GM19043 (cell line): ENCODE results near the gene SAV1.
"Not testable (repeated sequence)": the region's sequence is repeated elsewhere in the genome, so short reads cannot be mapped to it uniquely, and the experiment has no call there.

Experiments used
- ATAC-seq: cut with Tn5 transposase; IDR thresholded peaks from one replicate; pipeline ENCODE4 v1.9.1; 2021; ENCODE audit warnings: low read depth; ENCODE audit not compliant: unreplicated experiment

SAV1 gene

DNA sequence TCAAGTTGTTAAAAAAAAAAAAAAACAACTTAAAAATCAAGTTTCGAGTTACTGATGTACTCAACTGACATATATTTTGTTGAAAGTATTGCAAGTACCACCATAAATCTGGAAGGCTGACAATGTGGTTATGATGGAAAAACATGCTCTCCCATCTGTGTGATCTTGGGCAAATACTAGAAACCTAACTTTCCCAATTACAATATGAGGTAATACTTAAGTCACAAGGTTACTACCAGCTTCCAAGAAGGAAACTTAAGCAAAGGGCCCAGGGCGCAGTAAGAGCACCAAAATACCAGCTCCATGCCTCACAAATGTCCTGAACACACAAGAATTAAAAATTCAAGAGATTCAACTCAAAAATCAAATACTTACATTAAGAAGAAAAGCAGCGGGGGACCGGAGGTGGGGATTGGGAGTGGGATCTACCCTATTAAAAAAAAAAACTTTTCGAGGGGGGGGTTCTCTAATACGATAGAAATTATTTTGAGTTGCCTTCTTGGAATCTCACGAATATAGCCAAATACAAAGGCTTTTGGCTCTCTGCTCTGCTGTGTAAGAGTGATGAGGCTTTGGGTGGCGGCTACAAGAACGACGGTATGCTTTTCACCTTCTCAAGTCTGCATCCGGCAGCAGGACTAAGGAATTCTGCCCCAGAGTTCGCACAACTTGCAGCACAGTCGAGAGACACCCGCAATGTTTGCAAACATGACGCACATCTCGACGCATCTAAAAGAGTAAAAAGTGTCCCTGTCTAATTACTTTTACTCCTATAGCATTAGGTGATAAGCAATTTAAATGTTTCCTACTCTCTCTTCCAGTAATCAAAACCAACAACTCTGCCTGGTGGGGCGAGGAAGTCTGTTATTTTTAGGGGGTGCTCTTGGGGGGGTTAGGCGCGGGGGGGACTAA is 1.1 kb downstream of the SAV1 start:
- ATAC-seq: no peak

DNA sequence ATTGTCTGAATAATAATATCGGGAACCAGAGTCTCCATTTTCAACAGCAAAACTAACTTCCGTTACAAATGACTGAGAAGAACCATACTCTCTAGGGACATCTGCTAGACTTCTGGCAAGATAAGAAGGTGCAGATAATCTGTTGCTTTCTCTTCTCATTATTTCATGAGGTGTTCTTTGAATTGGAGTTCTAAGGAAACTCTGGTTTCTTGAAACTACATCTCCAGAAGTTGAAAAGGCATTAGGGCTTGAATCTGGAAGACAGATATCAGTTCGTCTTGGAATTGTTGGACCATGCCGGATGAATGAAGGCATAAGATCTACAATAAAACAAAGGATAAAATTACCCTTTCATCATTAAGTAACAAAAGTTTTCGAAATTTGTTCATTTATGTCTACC is 2.8 kb downstream of the SAV1 start:
- ATAC-seq: not testable (repeated sequence)

DNA sequence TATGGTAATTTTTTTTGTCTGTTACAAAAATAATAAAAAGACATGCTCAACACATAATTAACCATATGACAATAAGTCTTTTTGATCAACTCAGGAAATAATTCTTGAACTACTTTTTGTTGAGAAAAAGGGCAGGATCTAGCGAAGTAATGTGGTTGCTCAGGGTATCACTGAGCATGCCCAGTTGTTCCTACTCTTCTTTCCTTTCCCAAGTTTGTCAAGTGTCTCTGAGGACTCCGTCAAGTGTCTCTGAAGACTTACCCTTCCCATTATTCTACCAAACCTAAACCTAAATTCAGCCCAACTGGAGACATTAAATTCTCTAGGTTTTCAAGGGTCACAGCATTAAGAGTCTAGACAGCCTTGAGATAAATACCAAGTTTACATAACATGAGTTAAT is 3.5 kb downstream of the SAV1 start:
- ATAC-seq: not testable (repeated sequence)

DNA sequence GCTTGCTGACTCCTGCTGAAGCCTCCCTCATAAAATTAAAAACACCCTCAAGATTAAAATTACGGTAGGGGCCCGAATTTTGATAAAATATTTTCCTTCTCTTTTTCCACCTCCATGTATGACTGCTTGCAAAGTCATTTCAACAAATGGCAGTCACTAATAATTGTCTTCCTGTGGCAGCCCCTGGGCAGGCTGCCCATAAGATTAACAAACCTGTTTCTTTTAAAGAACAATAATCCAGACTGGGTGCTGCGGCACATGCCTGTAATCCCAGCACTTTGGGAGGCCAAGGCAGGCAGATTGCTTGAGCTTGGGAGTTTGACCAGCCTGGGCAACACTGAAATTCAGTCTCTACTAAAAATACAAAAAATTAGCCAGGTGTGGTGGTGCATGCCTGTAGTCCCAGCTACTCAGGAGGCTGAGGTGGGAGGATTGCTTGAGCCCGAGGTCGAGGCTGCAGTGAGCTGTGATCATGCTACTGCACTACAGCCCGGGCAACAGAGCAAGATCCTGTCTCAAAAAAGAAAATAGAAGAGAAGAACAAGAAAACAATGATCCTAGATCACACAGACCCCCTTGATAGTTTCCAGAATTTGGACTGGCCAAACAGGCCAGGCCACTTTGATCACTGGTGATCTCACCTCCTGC is 8.7 kb downstream of the SAV1 start:
- no peak for ATAC-seq

DNA sequence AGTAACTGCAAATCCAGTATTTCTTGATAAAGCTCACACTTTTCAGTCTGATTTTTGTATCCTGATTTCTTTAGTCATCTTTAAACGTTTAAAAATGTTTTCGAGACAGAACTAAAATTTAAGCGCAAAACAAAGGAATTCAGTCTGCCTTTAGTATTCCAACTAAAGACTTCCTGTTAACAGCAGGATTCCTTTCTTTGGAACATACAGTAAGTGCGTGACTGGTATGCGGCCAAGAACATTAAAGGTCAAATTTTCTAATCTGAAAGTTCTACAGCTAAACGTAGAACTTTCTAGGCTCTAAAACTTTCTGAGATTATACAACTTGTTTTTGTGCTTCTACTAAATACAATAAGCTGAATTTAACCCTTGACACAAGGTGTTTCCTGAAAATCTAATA is 9.9 kb downstream of the SAV1 start:
- ATAC-seq: no peak

DNA sequence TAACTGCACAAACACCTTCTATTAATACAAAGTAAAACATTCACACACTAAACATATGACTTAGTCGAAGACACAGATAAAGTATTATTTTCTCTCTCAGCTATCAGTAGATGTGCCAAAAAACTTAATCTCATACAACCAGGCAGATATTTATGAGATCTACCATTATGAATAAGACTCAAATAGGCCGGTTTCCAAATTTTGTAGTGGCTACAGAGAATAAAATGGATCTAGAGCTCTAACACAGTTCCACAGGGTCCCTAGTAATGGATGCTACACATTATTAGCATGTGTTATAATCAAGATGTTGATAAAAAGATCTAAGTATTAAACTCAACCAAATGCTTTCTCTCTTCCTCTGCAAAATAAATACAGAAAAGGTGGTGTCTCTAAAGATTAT is 10.4 kb downstream of the SAV1 start:
- no peak for ATAC-seq

DNA sequence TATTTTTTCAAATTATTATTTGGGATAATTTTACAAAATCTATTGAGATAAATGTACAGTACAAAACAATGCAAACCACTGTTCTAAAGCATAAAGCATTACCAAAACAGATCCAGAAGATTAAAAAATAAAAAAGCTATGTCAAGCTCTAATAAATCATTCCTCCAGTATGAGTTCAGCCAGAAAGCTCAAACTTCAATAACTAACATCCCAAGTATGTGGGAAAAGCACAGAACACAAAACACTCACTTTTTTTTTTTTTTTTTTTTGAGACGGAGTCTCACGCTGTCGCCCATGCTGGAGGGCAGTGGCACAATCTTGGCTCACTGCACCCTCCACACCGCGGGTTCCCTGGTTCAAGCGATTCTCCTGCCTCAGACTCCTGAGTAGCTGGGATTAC is 11.3 kb downstream of the SAV1 start:
- no peak for ATAC-seq

DNA sequence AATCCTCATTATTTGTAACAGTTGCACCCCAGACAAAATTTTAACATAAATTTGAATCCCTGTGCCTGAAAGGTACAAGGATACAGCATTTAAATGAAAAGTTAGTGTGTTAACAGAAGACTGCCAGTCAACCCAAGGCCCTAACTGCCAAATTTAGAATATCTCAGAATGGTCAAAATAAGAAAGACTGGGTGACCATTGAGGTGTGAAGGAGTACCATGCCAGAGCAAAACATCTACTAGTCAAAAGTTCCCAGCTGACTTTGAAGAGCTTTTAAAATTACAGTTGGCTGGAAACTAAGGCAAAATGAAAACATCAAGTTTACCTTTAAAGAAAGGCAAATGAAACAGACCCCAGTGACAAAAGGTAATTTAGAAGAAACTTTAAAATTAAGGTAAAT is 18.4 kb downstream of the SAV1 start:
- ATAC-seq: no peak

DNA sequence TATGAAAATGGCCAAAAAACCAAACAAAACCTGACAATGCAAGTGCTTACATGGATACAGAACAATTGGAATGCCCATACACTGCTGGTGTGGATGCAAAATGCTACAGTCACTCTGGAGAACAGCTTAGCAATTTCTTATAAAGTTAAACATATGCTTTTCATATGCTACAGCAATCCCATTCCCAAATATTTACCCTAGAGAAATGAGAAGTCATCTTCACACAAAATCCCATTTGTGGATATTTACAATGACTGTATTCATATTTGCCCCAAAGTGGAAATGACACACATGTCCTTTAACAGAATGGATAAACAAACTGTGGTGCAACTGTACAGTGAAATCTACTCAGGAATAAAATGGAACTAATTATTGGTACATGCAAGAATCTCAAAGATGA is 20.4 kb downstream of the SAV1 start:
- no peak for ATAC-seq

DNA sequence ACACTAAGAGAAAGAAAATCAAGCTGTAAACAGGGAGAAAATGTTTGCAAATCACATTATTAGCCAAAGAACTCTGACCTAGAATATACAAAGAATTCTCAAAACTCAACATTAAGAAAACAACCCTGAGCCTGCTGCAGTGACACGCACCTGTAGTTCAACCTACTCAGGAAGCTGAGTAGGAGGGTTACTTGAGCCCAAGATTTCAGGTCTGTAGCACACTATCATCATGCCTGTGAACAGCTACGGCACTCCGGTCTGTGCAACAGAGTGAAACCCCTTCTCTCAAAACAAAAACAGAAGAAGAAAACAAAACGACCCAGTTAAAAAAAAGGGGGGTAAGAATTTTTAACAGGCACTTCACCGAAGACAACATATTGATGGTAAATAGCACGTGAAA is 20.8 kb downstream of the SAV1 start:
- peak; percentile 87 for ATAC-seq

DNA sequence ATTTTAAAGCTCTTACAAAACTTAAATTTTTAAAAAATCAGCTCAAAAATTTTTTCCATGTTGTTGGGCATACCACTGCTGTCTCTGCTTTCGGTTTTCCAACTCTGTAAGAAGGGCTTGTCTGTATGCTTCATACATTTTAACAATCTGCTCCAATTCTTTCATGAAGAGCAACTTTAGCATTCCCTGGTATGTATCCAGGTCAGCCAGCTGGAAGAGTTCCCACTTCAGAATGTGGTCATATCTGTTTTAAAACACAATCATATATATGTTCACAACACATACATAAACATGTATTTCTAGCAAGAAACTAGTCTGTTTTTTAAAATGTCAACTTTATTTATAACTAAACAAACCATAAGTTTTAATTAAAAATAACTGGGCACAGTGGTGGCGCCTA is 33.0 kb downstream of the SAV1 start:
- no peak for ATAC-seq

DNA sequence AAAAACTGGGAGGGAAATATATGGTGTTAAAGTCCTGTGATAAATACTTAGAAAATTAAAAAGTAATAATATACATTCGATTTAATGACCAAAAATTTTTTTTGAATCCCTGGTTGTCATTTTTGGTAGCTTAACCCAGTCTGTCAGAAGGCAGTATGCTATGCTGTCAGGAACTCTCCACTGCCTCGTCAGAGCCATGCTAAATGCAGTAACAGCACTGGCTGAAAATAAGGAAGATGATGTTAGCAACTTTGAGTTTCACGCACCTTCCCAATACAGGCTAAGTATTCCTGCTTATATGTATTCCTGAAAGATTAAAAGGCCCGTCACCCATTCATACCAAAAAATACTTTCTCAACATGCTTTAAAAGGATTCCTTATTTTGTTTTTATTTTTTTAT is 34.2 kb downstream of the SAV1 start:
- ATAC-seq: no peak

DNA sequence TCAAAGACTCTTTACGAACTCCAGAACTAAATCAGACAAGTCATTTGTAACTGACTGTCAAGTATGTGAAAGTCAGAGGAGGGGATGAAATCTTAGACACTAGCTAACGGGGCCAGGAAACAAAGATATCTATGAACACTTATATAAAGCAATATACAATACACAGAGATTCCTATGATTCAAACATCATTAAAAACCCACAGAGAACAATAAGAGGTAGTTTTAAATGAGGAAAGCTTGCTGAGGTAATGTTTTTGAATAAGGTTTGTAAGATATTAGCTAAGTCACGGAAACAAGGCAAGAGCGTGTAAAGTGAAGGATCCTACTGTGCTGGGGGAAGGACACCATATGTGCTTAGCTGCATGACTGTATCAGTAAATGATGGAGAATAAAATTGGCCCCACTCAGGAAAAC is 36.7 kb downstream of the SAV1 start:
- no peak for ATAC-seq

DNA sequence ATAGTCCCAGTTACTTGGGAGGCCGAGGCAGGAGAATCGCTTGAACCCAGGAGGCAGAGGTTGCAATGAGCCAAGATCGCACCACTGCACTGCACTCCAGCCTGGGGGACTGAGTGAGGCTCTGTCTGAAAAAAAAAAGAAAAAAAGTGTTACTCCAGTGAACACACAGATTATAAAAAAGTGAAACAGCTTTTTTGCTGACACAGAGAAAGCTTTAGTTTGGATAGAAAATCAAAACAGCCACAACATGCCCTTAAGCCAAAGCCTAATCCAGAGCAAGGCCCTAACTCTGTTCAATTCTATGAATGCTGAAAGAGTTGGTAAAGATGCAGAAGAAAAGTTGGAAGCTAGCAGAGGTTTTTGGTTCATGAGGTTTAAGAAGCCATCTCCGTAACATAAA is 43.2 kb downstream of the SAV1 start:
- not testable (repeated sequence) for ATAC-seq

DNA sequence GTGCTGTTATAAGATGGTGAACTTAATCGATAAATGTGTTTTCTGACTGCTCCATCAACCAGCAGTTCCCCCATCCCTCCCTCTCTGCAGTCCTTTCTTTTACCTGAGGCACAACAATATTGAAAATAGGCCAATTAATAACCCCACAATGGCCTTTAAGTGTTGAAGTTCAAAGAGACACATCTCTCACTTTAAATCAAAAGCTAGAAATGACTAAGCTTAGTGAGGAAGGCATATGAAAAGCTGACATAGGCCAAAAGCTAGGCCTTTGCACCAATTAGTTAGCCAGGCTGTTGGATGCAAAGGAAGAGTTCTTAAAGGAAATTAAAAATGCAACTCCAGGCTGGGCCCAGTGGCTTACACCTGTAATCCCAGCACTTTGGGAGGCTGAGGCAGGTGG is 43.7 kb downstream of the SAV1 start:
- ATAC-seq: no peak

DNA sequence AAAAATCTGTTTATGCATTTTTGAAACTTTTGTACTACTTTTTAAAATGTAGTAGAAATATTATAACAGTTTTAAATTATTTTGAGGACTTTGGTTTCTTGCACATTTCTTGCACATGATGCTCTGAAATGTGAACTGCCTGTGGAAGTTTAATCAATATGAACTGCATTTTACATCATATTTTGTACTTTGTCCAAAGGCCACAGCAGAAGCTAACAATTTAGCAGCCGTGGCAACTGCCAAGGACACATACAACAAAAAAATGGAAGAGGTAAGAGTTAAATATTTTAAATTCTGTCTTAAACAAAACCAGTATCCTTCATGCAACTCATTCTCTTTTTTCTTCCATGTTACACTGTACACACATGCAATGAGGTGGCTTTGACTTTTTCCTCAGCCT is 45.1 kb downstream of the SAV1 start:
- no peak for ATAC-seq

DNA sequence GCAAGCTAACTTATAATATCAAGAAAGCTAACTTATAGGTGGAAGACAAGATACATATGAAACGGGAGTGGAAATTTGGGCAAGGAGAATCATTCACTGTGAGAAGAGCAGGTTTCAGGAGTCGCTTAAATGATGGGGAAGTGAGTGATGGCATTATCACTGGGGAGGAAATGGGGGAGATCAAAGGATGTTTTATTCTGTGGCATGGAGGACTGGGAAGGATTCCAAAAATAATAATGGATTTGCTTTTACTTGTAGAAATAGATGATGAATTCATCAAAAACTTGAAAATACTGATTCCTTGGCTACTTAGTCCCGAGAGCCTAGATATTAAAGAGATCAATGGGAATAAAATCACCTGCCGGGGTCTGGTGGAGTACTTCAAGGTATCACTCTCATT is 47.8 kb downstream of the SAV1 start:
- no peak for ATAC-seq

DNA sequence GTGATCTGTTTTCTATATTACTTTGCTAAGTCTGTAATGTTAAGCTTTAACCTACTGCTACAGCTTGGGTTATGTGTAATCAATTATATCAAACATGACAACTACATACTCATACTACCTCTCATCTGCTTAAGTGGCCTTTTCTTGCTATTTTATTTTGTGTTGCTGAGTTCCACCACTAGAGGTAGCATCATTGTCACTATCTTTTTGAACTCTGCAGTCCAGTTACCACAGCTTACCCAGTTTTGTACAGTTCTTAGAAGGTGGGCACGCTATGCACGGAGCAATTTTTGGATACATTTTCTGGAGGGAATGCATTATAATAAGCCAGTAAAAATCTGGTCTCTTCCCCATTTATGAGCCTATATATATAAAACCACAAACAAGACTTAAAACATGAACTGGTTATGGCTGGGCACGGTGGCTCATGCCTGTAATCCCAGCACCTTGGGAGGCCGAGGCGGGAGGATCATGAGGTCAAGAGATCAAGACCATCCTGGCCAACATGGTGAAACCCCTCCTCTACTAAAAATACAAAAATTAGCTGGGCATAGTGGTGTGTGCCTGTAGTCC is 48.5 kb downstream of the SAV1 start:
- no peak for ATAC-seq

DNA sequence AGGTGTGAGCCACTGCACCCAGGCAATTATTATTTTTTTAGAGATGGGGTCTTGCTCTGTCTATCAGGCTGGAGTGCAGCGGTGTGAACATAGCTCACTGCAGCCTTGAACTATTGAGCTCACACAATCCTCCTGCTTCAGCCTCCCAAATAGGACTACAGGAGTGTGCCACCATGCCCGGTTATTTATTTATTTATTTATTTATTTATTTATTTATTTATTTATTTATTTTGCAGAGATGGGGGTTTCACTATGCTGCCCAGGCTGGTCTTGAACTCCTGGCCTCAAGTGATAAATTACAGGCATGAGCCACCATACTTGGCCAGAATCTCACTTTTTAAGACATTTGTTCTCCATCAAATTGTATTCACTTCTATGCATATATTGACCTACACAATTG is 51.8 kb downstream of the SAV1 start:
- ATAC-seq: no peak

DNA sequence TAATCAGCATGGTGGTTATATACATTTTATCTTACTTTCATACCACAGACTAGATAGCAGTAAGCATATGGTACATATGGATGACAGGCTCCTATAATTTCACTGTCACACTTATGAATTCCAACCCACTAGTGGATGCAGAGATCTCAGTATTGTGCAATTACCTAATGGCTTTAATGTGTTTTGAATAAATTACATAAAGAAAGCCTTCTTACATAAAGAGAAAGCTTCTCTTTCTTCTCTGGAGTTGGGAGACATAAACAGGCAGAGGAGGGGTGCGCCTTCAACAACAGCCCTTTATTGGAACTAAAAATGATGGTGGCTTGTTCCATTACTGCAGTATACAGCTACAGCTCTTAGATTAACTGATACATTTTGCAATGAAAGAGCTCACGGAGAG is 52.6 kb downstream of the SAV1 start:
- no peak for ATAC-seq

DNA sequence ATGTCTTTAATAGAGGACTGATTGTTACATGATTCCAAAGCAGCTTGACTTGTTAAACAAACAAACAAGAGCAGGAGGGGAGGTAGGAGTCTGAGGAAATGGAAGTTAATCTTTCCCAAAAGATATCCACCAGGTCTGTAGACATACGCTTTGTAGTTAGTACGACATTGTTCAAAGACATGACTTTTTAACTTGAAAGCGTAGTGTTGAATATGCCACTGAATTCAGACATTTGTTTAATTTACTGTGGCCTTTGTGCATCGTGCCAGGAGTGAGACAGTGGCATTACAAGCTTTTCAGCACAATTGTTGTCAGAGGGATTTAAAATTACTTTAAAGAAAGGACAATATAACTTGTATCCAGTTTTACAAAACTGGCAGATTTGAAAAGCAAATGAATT is 53.0 kb downstream of the SAV1 start:
- no peak for ATAC-seq

DNA sequence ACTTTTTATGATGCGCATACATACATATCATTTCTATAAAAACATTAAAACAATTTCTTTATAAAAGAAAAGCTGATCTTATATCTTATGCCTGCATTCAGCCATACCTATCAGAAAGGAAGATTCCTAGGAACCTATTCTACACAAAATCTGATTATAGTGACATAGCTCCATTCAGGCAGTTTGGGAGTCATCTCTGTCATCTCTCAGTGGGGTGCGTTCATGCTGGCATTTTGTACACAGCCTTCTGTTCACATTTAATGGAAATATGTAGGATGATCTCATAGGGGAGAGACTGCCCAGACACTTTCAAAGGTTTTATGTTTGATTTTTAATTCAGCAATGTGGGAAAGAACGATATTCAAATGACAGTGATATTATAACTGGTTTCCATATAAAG is 55.3 kb downstream of the SAV1 start:
- no peak for ATAC-seq
